SIG-M5 treated with dmso at 0.1 percent for 504 hours (cell line): Measurements from ENCODE around the gene SMCR8.
"Not testable (repeated sequence)": the region's sequence is repeated elsewhere in the genome, so short reads cannot be mapped to it uniquely, and the experiment has no call there.

ENCODE experiments used
- DNase-seq: peaks from one replicate; lab custom pipeline; 2025; ENCODE audit not compliant: unreplicated experiment; lab: John Stamatoyannopoulos, UW

SMCR8 gene

DNA sequence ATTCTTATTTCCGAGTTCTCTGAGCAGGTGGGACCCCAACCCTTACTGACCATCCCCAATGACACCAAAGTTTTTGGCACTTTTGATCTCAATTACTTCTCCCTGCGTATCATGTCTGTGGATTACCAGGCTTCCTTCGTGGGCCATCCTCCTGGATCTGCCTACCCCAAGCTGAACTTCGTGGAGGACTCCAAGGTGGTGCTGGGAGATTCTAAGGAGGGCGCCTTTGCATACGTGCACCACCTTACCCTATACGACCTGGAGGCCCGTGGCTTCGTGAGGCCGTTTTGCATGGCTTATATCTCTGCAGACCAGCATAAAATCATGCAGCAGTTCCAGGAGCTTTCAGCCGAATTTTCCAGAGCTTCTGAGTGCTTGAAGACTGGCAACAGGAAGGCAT lies 868 bp downstream of the SMCR8 start:
- DNase-seq = no peak

DNA sequence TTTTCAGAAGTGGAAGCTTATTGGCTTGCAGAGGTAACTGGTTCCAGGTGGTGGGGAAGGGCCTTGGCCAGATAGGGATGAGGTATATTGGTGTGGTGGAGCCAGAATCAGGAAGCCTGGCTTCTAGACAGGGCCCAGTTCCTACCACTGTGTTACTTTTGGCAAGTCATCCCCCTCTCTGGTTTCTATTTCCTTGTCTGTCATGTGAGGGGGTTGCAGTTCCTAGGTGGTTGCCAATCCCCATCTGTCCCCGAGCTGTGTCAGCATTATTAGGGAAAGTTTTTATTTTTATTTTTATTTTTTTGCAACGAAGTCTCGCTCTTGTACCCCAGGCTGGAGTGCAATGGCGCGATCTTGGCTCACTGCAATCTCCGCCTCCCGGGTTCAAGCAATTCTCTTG lies 3.0 kb downstream of the SMCR8 start:
- peak; percentile 27 for DNase-seq

DNA sequence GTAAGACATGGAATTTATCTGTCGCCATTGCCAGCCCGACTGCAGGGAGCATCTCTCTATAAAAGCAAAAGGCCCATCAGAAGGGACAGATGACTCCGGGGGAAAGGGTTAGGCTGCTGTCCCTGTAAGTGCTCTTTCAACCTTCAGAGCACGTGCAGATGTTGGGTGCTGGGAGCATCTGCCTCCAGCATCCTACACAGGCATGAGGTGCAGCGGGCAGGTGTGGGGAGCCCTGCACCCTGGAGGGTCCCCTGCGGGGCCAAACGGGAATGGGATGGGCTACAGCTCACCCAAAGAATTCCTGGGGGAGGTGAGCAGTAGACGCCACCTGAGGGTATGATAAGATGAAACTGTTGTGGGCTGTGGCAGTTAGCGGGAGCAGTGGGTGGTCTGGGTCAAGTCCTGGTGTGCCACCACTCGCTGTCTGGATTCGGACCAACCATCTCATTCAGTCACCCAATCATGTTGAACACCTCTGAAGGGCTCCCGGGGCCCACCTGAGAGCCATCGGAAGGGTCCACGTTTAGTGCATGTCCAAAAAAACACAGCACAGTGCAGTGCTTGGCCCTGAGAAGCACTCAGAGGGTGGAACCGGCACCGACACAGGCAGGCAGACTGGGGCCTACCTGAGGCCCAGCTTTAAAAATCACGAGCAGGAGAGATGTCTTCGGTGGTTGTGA lies 3.8 kb downstream of the SMCR8 start:
- DNase-seq = no peak

DNA sequence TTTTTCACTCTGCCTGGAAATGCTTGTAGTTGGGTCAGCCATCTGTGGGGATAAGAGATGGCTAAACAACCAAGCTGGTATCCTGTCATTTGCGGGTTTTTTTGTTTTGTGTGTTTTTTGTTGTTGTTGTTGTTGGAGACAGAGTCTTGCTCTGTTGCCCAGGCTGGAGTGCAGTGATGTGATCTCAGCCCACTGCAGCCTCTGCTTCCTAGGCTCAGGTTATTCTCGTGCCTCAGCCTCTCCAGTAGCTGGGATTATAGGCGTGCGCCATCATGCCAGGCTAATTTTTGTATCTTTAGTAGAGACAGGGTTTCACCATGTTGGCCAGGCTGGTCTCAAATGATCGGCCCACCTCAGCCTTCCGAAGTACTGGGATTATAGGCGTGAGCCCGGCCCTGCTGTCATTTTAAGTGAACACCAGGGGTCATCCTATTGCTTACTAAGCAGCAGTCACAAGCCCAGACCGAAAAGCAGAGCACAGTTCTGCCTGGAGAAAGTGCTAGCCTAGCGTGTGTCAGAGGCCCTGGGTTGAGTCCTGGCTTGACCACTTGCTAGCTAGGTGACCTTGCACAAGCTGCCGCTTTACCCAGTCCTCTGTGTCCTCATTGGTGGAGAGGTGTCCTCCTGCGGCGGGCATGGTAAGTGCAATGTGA lies 4.6 kb downstream of the SMCR8 start:
- peak; percentile 67 for DNase-seq

DNA sequence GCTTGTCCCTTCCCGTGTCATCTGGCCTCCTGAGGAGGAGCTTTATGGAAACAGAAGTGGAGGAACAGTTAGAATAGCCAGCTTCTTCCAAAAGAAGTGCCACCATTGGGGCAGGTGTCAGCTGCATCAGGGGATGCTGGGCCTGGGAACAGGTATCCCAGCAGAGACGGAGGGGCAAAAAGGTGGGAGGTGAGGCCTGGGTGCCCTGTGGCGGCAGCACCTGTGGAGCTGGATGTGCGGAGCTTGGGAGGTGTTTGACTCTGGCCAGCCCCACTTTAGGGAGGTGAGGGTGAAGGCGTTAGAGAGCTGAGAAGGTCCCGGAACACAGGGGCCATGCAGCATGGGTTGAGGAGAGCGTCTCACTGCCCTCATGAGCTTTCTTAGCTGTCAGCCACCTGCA lies 5.2 kb downstream of the SMCR8 start:
- DNase-seq = no peak

DNA sequence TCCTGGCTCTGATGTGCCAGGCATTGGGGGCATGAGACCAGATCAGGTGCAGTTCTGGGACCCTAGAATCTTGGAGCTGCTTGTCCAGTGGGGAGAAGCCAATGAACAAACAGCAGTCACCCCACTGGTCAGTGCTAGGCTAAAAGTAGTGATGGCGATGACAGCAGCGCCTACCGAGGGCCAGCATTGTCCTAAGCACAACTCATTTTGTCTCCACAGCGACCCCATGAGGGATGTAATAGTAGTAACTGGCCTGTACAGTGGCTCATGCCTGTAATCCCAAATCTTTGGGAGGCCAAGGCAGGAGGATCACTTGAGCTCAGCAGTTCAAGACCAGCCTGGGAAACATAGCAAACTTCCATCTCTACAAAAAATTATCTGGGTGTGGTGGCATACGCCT lies 6.2 kb downstream of the SMCR8 start:
- DNase-seq = no peak

DNA sequence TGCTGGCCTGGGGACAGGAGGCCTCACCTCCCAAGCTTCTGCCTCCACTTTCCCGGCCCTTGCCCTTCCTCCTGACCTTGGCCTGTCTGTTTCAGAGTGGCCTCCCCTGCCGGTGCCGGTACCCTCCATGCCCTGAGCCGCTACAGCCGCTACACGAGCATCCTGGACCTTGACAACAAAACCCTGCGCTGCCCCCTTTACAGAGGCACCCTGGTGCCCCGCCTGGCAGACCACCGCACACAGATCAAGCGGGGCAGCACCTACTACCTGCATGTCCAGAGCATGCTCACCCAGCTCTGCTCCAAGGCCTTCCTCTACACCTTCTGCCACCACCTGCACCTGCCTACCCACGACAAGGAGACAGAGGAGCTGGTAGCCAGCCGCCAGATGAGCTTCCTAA lies 7.4 kb downstream of the SMCR8 start:
- no peak for DNase-seq

DNA sequence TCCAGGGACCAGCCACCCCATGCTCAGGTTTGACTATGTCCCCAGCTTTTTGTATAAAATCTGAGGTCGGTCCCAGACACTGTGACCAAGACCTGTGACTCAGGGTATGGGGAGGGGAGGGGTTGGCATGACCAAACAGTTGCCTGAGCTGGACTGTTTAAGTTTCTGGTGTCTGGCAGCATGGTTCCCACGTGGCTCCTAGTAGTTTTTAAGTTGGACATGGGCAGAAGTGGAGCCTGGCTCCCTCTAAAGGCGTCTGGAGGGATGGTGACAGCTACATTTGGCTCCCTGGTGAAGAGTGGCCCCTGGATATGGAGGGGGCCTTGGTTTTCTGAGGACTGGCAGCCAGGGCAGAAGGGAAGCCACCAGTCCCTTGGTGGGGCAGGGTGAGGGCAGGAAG lies 7.9 kb downstream of the SMCR8 start:
- peak; percentile 13 for DNase-seq

DNA sequence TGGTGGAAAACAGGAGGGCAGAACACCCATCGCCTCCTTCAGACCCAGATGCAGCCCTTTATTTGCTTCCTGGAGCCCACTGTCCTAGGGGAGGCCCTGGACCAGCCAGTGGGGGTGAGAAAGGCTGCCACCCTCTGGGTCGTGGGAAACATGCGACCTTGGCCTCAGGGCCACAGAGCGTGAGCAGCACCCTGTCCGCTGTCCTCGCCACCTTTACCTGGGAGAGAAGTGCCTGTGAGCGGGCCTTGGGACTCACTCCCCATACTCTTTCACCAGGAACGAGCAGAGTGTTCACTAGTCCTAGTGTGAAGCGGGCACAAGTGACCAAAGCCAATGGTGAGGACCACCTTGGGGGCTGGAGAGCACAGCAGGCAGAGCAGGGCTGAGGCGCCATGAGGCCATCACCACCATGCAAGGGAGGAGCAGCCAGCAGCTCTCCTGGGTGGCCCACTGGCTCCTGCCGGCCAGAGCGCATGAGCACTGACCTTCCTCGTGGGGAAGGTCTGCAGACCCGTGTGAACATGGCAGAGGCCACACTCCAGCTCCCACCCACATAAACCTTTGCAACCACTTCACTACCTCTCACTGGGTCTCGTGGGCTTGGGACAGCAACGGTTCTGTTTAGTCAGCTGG lies 8.5 kb downstream of the SMCR8 start:
- DNase-seq = no peak

DNA sequence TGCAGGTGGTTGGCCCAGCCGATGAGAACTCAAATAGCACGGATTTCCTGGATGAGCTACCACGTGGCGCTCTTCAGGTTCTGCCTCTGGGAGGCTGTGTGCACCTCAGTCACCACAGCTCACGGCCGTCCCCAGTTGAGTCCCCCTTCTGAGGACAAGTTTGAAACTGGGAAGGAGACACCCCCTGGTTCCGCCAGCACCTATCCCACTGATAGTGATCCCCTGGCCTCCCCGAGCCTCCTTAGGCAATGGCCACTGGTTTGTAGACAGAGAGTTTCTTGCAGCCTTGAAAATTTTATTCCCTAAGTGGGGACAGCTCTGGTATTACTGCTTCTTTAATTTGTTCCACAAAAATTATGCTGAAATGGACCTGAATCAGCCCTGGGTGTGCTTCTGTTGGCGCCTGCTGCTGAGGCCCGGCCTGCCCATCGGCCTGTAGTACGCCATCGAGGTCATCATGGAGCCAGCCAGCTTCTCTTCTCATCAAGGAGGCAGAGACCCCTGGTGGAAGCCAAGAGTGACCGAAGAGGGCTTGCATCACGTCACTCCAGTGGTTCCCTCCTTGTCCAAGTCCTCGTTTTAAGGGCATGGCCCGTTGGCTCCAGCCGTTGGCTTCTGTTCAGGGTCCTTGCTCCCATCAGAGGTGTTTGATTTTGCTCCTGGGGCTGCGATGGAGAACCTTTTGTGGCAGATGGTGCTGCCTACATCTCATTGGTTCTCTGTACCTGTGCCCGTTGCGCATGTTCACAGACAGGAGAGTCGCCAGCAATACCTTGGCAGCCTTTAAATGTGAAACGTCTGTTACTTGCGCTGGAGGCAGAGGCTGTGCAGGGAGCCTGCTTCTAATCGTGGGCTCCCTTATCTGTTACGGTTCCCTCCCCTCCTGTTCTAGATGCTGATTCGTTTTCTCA lies 9.3 kb downstream of the SMCR8 start:
- no peak for DNase-seq

DNA sequence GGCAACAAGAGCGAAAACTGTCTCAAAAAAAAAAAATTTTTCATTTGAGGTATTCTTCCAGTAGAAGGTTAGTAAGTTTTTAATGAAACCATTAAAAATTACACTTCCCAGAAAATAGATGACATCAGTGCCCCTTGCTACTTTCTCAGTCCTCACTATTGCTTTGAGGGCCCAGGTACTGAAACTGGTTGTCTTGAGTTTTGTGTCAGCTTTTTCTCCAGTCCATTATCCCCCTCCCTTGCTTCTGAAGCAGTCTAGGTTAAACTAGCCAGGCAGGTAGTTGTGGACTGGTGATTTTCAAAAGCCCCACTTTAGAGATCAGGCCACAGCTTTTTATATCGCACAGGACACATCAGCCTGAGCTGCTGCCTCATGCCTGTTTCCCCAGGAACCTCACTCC lies 10.9 kb downstream of the SMCR8 start:
- DNase-seq = no peak

DNA sequence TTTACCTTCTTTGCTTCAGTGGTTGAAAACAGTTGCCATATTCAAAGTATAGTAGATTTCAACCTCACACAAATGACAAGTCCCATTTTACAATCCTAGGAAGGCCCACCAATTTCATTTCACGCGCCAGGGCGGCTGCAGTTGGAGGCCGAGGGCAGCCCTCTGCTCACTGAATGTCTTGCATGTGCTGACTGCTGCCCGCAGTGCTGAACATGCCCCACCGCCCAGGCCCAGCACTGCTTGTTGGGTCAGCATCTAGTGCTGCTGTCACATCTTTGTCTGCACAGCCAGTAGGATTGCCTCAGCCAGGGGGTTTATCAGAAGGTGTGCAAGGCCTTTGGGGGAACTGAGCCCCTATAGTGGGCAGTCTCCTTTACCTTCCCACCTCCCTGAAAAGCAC lies 11.5 kb downstream of the SMCR8 start:
- no peak for DNase-seq

DNA sequence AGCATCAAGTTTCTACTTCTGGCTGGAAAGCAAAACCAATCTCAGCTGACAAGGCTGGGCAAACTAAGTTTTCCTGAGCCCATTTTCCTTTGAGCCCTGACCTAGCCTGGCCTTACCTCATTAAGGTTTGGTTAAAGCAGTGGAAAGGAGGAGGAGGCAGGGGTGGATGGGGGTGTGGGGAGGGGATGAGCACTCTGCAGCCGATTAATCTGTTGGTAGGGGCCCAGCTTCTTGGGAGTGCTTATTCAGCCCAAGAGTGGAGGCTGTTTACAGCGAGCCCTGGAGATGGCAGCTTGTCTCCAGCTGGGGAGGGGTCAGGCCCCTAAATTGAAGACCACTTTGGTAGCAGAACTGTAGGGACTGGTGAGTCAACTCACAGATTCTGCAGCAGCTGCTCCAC lies 12.0 kb downstream of the SMCR8 start:
- no peak for DNase-seq

DNA sequence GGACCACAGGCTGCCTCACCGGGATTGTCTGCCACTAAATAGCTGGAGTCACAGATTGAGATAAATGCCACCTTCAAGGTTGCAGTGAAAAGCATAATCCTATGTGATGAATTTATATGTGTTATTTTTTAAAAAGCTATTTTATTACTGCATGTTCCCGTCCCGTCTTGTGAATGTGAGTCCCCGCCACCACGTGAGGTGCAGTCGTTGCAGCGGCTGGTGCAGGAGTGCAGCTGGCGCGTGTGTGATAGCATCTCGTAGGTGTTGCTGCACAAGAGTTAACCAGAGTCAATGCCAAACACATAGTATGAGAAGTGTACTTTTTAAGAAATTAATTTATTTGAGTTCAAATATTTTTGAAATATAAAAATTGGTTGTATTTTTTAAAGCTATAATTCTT lies 12.5 kb downstream of the SMCR8 start:
- no peak for DNase-seq

DNA sequence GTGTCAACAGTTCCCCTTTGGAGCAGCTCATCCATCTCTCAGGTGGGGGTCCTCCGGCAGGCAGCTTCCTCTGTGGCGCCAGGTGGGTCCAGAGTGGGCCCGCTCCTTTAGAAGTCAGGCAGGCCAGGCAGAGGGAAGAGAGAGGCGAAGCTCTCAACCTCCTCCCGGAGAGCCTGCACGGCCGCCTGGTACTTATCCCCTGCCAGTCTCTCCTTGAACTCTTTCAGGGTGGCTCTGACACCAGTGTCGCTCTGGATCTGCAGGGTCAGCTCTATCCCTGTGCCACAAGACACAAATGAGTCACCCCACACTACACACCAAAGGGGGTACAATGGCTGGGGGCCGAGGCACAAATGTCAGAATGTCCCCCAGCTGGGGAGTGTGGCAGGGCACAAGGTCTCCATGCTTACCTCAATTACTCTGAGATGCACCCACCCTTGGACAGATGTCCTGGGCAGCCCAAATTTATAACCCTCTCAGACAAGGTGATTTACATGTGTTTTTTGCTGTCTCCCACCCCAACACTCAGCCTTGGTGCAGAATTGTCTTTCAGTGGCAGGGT lies 13.6 kb downstream of the SMCR8 start:
- DNase-seq = no peak

DNA sequence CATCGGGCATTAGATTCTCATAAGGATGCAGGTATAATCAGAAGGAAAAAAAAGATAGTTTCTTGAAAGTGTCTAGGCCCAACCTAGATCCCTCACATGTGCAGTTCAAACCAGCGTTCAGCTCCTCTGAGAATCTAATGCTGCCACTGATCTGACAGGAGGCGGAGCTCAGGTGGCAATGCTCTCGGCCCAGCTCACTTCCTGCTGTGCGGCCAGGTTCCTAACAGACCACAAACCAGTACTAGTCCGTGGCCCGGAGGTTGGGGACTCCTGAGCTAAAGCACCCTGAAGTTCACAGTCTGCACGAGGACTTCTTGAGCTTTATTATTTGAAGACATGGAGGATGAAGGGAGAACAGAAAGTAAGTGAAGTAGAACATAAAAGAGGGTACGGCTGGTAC lies 16.8 kb downstream of the SMCR8 start:
- no peak for DNase-seq

DNA sequence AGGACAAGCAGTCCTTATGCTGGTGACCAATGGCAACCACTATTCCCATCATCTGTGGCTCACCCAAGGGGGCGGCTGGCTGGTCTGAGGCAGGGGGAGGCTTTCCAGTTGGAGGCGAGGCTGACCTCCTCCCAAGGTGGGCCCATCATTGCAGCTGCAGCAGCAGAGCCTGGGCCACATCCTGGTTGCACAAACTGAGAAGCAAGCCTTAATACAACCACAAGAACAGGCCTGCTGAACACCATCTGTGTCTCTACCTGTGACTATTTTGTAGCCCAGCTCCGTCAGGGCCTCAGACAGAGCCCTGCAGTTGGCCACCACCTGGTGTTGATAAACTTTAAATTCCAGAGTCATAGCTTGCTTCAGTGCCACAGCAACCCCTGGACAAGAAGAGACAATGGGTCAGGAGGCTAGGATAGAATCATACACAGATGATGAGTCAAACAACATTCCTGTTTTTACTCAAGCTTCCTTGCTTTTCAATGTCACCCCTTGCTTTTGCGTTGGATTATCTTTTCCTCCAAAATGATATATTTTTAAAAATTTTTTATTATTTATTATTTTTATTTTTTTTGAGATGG lies 17.9 kb downstream of the SMCR8 start:
- no peak for DNase-seq

DNA sequence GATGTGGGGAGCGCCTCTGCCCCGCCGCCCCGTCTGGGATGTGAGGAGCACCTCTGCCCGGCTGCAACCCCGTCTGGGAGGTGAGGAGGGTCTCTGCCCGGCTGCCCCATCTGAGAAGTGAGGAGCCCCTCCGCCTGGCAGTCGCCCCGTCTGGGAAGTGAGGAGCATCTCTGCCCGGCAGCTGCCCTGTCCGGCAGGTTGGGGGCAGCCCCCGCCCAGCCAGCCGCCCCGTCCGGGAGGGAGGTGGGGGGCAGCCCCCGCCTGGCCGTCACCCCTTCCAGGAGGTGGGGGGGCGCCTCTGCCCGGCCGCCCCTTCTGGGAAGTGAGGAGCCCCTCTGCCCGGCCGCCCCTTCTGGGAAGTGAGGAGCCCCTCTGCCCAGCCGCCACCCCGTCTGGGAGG lies 23.1 kb downstream of the SMCR8 start:
- not testable (repeated sequence) for DNase-seq

DNA sequence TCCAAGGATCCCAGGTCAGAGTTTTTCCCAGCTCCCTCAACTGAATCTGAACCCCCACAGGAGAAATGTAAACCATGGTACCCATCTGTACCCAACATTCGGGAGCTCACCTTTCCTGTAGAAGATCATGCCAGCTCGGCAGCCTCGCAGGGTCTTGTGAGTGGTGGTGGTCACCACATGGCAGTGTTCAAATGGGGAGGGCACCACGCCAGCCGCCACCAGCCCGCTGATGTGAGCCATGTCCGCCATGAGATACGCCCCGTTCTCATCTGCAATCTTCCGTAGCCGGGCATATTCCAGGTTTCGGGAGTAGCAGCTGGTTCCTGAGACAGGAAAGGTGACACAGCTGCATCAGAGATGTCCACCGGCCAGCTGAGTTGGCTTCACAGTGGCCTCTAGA lies 24.8 kb downstream of the SMCR8 start:
- no peak for DNase-seq

DNA sequence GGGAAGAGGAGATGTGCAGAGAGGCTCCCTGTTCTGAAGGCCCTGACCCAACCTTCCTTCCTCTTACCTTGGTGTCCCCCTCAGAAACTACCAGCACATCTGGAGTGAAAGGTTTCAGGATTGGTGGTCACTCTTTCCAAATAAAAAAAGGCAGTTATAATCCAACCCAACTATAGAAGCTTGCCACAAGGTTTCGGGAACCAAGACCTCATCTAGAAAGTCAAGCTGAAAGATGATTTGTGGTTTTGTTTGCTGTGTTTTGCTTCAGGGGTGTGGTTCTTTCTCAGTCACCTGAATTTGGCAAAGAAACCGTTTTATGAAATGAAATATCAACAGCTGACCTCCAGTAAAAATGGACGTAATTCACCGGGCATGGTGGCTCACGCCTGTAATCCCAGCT lies 28.9 kb downstream of the SMCR8 start:
- no peak for DNase-seq

DNA sequence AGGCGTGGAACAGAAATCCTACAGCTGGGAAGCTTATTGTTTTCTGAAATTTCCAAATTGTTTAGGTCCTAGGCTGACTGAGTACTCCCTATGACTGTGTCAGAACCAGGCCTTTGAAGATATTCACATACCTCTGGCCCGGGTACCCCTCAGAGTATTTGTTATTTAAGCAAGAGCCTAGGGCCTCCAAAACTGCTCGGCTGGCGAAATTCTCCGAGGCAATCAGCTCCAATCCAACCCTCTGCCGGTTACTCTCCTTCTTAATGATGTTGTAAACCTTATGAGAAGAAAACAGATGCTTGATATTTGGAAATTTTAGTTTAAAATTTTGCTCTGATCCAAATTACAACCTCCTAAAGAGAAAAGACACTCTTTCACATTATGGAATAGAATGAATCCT lies 38.4 kb downstream of the SMCR8 start:
- no peak for DNase-seq
